CD14-positive monocyte (primary cell): ENCODE measurements around the gene LRRC74A. TPM values are rescaled to one million over a fixed set of nuclear protein-coding genes. Genes with fewer than 3 reads are reported as not detected.

Source experiments
- DNase-seq, 3 donors: peaks; one replicate each; pipeline ENCODE4 v3.0.0-alpha.2; 2011 to 2022
- H2AFZ ChIP-seq: 2 replicates; pipeline ENCODE4 v1.6.0; 2012; ENCODE audit warnings: mild to moderate bottlenecking, low read depth, low read length, inconsistent platforms; ENCODE audit not compliant: insufficient read depth, poor library complexity, severe bottlenecking
- H3K27ac ChIP-seq, 2 donors: 1 replicate in 1 of 2; 2 replicates in 1 of 2; pipeline ENCODE4 v1.5.1; 2012 to 2013; ENCODE audit warnings: low read length in 2 of 2, control low read depth in 1 of 2, inconsistent platforms in 1 of 2, low read depth in 1 of 2, mild to moderate bottlenecking in 1 of 2
- H3K27me3 ChIP-seq, 2 donors: one replicate each; pipeline versions ENCODE4 v1.6.0 to v1.6.1; 2011 to 2013; ENCODE audit warnings: low read length in 2 of 2; ENCODE audit not compliant: control insufficient read depth in 2 of 2, insufficient read depth in 2 of 2
- H3K36me3 ChIP-seq, 2 donors: replicated peaks in 1 of 2; 1 replicate in 1 of 2; 2 replicates in 1 of 2; pipeline versions ENCODE4 v1.5.1 to v1.6.1; 2012 to 2013; ENCODE audit warnings: low read length in 2 of 2, control low read depth in 1 of 2, inconsistent platforms in 1 of 2, mild to moderate bottlenecking in 1 of 2; ENCODE audit not compliant: insufficient read depth in 2 of 2, control insufficient read depth in 1 of 2
- H3K4me1 ChIP-seq, 2 donors: 1 replicate in 1 of 2; 2 replicates in 1 of 2; pipeline versions ENCODE4 v1.5.1 to v1.6.1; 2012 to 2013; ENCODE audit warnings: low read length in 2 of 2, control low read depth in 1 of 2, inconsistent platforms in 1 of 2, mild to moderate bottlenecking in 1 of 2, moderate library complexity in 1 of 2; ENCODE audit not compliant: insufficient read depth in 2 of 2, control insufficient read depth in 1 of 2
- H3K4me2 ChIP-seq: replicated peaks from 2 replicates; pipeline ENCODE3; 2012; ENCODE audit warnings: low read length, moderate library complexity, mild to moderate bottlenecking; ENCODE audit not compliant: poor library complexity, severe bottlenecking; ENCODE audit errors: extremely low read depth
- H3K4me3 ChIP-seq, 3 experiments: fragments of 200-600 bp in 1 of 3; sonication (generic) in 1 of 3; replicated peaks in 1 of 3; 1 replicate in 2 of 3; 2 replicates in 1 of 3; pipeline ENCODE4 v1.5.1; 2011 to 2013; ENCODE audit warnings: low read length in 3 of 3, mild to moderate bottlenecking in 3 of 3, control low read depth in 2 of 3, low read depth in 2 of 3, inconsistent platforms in 1 of 3, moderate library complexity in 1 of 3
- H3K79me2 ChIP-seq: 2 replicates; pipeline ENCODE4 v1.6.0; 2012; ENCODE audit warnings: mild to moderate bottlenecking, control low read depth, inconsistent platforms, low read length, moderate library complexity; ENCODE audit not compliant: insufficient read depth
- H3K9ac ChIP-seq: 2 replicates; pipeline ENCODE4 v1.6.0; 2017; ENCODE audit warnings: low read length, mild to moderate bottlenecking; ENCODE audit not compliant: insufficient read depth, poor library complexity, severe bottlenecking
- H3K9me3 ChIP-seq, 2 donors: replicated peaks in 1 of 2; 1 replicate in 1 of 2; 2 replicates in 1 of 2; pipeline versions ENCODE4 v1.5.1 to v1.6.1; 2012 to 2013; ENCODE audit warnings: low read length in 2 of 2, control low read depth in 1 of 2; ENCODE audit not compliant: control insufficient read depth in 1 of 2, insufficient read depth in 1 of 2
- H4K20me1 ChIP-seq: 2 replicates; pipeline ENCODE4 v1.6.0; 2012; ENCODE audit warnings: mild to moderate bottlenecking, low read length, control low read depth, moderate library complexity; ENCODE audit not compliant: insufficient read depth
- H3K27ac Mint-ChIP-seq, 7 donors: one replicate each; pipeline ENCODE4 v1.8.0; 2020; ENCODE audit warnings: mild to moderate bottlenecking in 7 of 7, mixed read lengths in 7 of 7, moderate library complexity in 6 of 7, inconsistent platforms in 2 of 7
- H3K27me3 Mint-ChIP-seq, 3 donors: one replicate each; pipeline ENCODE4 v1.8.0; 2021 to 2022; ENCODE audit warnings: low read depth in 3 of 3, mild to moderate bottlenecking in 3 of 3, mixed read lengths in 3 of 3, moderate library complexity in 3 of 3, inconsistent platforms in 1 of 3
- H3K36me3 Mint-ChIP-seq, 2 donors: one replicate each; pipeline ENCODE4 v1.8.0; 2020; ENCODE audit warnings: mixed read lengths in 2 of 2, inconsistent platforms in 1 of 2, mild to moderate bottlenecking in 1 of 2
- H3K4me1 Mint-ChIP-seq: one replicate; pipeline ENCODE4 v1.8.0; 2020; ENCODE audit warnings: mild to moderate bottlenecking, mixed read lengths
- H3K4me3 Mint-ChIP-seq, 2 donors: one replicate each; pipeline ENCODE4 v1.8.0; 2020; ENCODE audit warnings: mild to moderate bottlenecking in 2 of 2, mixed read lengths in 2 of 2, moderate library complexity in 1 of 2
- H3K9me3 Mint-ChIP-seq, 7 donors: one replicate each; pipeline ENCODE4 v1.8.0; 2020 to 2022; ENCODE audit warnings: mixed read lengths in 7 of 7, mild to moderate bottlenecking in 6 of 7, moderate library complexity in 6 of 7, inconsistent platforms in 2 of 7
- CTCF ChIP-seq: fragments of 200-600 bp; IDR thresholded peaks from one replicate; pipeline ENCODE4 v1.8.0; 2022; ENCODE audit warnings: antibody characterized with exemption, mild to moderate bottlenecking
- WGBS: methylation state at CpG from one replicate; pipeline ENCODE4 v1.1.5; 2013; ENCODE audit warnings: missing lambda C conversion rate; ENCODE audit not compliant: insufficient coverage; 5-methylcytosine and 5-hydroxymethylcytosine counted together
- intact Hi-C, 2 donors: fragments of 100-400 bp; cut with micrococcal nuclease; formaldehyde crosslinking; loops; one replicate each; pipeline versions ENCODE4 v1.15.0 to v1.15.1; 2023
- polyA plus RNA-seq, 3 donors: library from polyadenylated mRNA; depleted of rRNA in 1 of 3; unstranded in 2 of 3; stranded (reverse) in 1 of 3; fragments of 300-500 nt in 2 of 3; fragments of >200 nt in 1 of 3; fragmentation: Illumina TruSeq in 2 of 3; gene quantifications; 1 replicate in 2 of 3; 2 replicates in 1 of 3; pipeline ENCODE4 v1.2.3, GENCODE V29; 2012 to 2021

LRRC74A gene
- polyA plus RNA-seq, 3 donors = 0.24 TPM; not detected in 2

DNA sequence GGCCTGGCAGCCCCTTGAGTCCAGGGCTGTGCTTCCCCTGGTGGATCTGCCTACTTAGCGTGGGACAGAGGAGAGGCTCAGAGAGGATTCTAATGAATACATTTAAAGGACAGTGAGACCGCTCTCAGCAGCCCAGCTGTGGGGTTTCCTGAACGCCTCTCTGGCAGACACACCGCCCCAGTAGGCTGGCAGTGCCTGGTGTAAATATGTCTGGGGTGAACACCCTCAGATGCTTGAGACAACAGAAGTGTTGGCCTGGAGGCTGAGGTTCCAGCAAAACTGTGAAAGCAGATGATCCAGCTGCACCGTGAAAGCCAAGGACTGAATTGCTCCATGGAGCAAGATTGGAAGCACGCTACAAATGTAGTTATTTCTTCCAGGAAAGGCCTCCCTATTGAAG lies 55.1 kb downstream of the LRRC74A start:
- no peak overlapping the region for H3K4me3 ChIP-seq
- H3K9me3 ChIP-seq = no peaks in the 10 kb centered on the region
- Mint-ChIP-seq H3K36me3 (no peaks in the 10 kb centered on the region), H3K4me1 (no peaks in the 10 kb centered on the region), H3K9me3 (no peaks in the 10 kb centered on the region), H3K27ac (no peak overlapping the region), H3K4me3 (no peak overlapping the region), H3K27me3 (peaks cover 2 to 7% (median 5%) of the 10 kb centered on the region in 3 donors)
- WGBS = 92% methylated on average over 6 of the region's 6 CpGs
- H3K9ac ChIP-seq = no peak overlapping the region
- H3K4me2 ChIP-seq = no peak overlapping the region
- no peaks in the 10 kb centered on the region for H3K79me2 ChIP-seq
- H2AFZ ChIP-seq = no peak overlapping the region
- no peaks in the 10 kb centered on the region for H3K36me3 ChIP-seq
- no peak for DNase-seq
- H3K27ac ChIP-seq = no peak overlapping the region
- no peak for TF ChIP-seq CTCF
- H3K4me1 ChIP-seq = peaks cover 2 to 5% of the 10 kb centered on the region in 2 donors
- H4K20me1 ChIP-seq = no peaks in the 10 kb centered on the region
- intact Hi-C loops = no loop called here
- H3K27me3 ChIP-seq = no peaks in the 10 kb centered on the region

DNA sequence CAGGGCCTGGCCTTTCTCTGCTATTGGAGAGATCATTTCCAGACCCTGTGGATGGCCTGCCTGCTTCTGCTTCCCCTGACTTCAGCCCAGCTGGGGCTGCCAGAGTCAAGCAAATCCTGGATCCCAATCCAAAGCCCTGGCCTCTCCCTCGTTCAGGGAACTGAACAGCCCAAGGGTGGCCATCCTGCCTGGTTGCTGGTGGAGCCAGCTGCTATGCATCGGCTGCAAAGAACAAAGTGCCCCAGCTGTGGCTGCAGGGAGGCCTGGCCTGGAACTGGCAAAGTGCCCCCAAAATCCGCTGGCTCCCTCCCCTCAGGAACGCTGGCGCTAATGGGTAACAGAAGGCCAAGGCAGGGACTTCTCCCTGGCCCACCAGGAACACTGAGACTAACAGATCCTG lies 56.4 kb downstream of the LRRC74A start:
- Histone ChIP-seq H3K27ac (no peak overlapping the region), H3K4me1 (peaks cover 2 to 5% of the 10 kb centered on the region in 2 donors), H3K79me2 (no peaks in the 10 kb centered on the region), H3K27me3 (no peaks in the 10 kb centered on the region), H3K9me3 (no peaks in the 10 kb centered on the region), H3K9ac (no peak overlapping the region), H4K20me1 (no peaks in the 10 kb centered on the region), H2AFZ (no peak overlapping the region), H3K4me3 (no peak overlapping the region), H3K4me2 (no peak overlapping the region), H3K36me3 (no peaks in the 10 kb centered on the region)
- Mint-ChIP-seq H3K4me3 (no peak overlapping the region), H3K9me3 (no peaks in the 10 kb centered on the region), H3K27ac (peak overlapping the region in 1 of 7 donors; percentile 39), H3K27me3 (peaks cover 2 to 9% (median 8%) of the 10 kb centered on the region in 3 donors), H3K4me1 (no peaks in the 10 kb centered on the region), H3K36me3 (no peaks in the 10 kb centered on the region)
- no peak for TF ChIP-seq CTCF
- intact Hi-C loops = no loop called here
- no peak for DNase-seq
- 89% methylated on average over 3 of the region's 5 CpGs for WGBS
